PC-9 (cell line): ENCODE measurements around the gene TGFB3. TPM values are rescaled to one million over a fixed set of nuclear protein-coding genes. Genes with fewer than 3 reads are reported as not detected.

Experiments used
- Bru-seq: library from RNA; stranded (reverse); fragments of 400-500 nt; gene quantifications from one replicate; lab custom pipeline; 2021; lab: Mats Ljungman, UMichigan
- BruChase-seq, 2 experiments: library from RNA; stranded (reverse); fragments of 400-500 nt; gene quantifications; one replicate each; lab custom pipeline; 2021; lab: Mats Ljungman, UMichigan
- BruUV-seq: library from RNA; stranded (reverse); fragments of 400-500 nt; replicated peaks from 2 replicates; lab custom pipeline; 2021; lab: Mats Ljungman, UMichigan
- CTCF ChIA-PET: fragments of 300-600 bp; sonication (Branson Sonifier 250); formaldehyde crosslinking; loops from one replicate; lab custom pipeline; 2022; ENCODE audit warnings: antibody characterized with exemption; lab: Charles Lee
- POLR2A ChIA-PET: fragments of 300-600 bp; sonication (Branson Sonifier 250); formaldehyde crosslinking; loops from one replicate; lab custom pipeline; 2022; ENCODE audit warnings: antibody characterized with exemption; ENCODE audit not compliant: unreplicated experiment; lab: Charles Lee
- DNase-seq, 2 experiments: peaks; one replicate each; pipeline versions ENCODE4 v3.0.0 to v3.0.0-alpha.2; 2015 to 2022; ENCODE audit warnings: mixed read lengths in 1 of 2
- H2AFZ ChIP-seq: fragments of 200-600 bp; sonication (generic); 2 replicates; pipeline ENCODE4 v1.8.1; 2017; ENCODE audit warnings: antibody characterized with exemption
- H3F3A ChIP-seq: fragments of 200-600 bp; sonication (generic); 2 replicates; pipeline ENCODE4 v1.8.1; 2017; ENCODE audit warnings: antibody characterized with exemption, mild to moderate bottlenecking, low read depth; ENCODE audit not compliant: insufficient read depth
- H3K27ac ChIP-seq: fragments of 200-600 bp; sonication (generic); 2 replicates; pipeline ENCODE4 v1.6.1; 2016; ENCODE audit warnings: mixed run types
- H3K27me3 ChIP-seq: fragments of 200-600 bp; sonication (generic); 2 replicates; pipeline ENCODE4 v1.6.1; 2016; ENCODE audit warnings: low read depth, mixed run types; ENCODE audit not compliant: insufficient read depth
- H3K36me3 ChIP-seq: fragments of 200-600 bp; sonication (generic); 2 replicates; pipeline ENCODE4 v1.6.1; 2016; ENCODE audit warnings: low read depth, mixed run types
- H3K4me1 ChIP-seq: fragments of 200-600 bp; sonication (generic); replicated peaks from 2 replicates; pipeline ENCODE4 v1.6.1; 2016; ENCODE audit warnings: mixed run types; ENCODE audit not compliant: insufficient read depth
- H3K4me2 ChIP-seq: fragments of 200-600 bp; sonication (generic); 2 replicates; pipeline ENCODE4 v1.6.1; 2017; ENCODE audit warnings: mixed run types
- H3K4me3 ChIP-seq: fragments of 200-600 bp; sonication (generic); 2 replicates; pipeline ENCODE4 v1.6.1; 2016; ENCODE audit warnings: mixed run types
- H3K79me2 ChIP-seq: fragments of 200-600 bp; sonication (generic); 2 replicates; pipeline ENCODE4 v1.6.1; 2017; ENCODE audit warnings: low read depth, mixed run types
- H3K9me2 ChIP-seq: fragments of 200-600 bp; sonication (generic); 2 replicates; pipeline ENCODE4 v1.8.1; 2017; ENCODE audit warnings: mild to moderate bottlenecking; ENCODE audit not compliant: insufficient read depth
- H3K9me3 ChIP-seq: fragments of 200-600 bp; sonication (generic); 2 replicates; pipeline ENCODE4 v1.8.1; 2016; ENCODE audit warnings: low read depth; ENCODE audit not compliant: insufficient read depth
- H4K20me1 ChIP-seq: fragments of 200-600 bp; sonication (generic); 2 replicates; pipeline ENCODE4 v1.8.1; 2017; ENCODE audit not compliant: insufficient read depth
- EZH2 ChIP-seq: fragments of 200-600 bp; sonication (generic); IDR thresholded peaks from 2 replicates; pipeline ENCODE4 v1.8.0; 2017; ENCODE audit warnings: antibody characterized with exemption, low read depth
- intact Hi-C: fragments of 100-400 bp; cut with micrococcal nuclease; formaldehyde crosslinking; loops from one replicate; pipeline ENCODE4 v1.10.0; 2022; ENCODE audit not compliant: unreplicated experiment
- long read RNA-seq: library from polyadenylated mRNA; stranded (forward); transcript quantifications from one replicate; pipeline ENCODE4 v2.0.0, GENCODE V29; 2022
- total RNA-seq: library from RNA; stranded (reverse); gene quantifications from 2 replicates; pipeline ENCODE4 v1.2.3, GENCODE V29; 2021
- TF ChIP-seq, protein P1 (sequence below): fragments of 200-600 bp; sonication (generic); conservative IDR thresholded peaks from 2 replicates; pipeline ENCODE4 v1.6.1; 2017; ENCODE audit warnings: mixed run types, antibody characterized with exemption, mild to moderate bottlenecking, moderate library complexity

TGFB3 gene
- total RNA-seq (2.8 and 7.0 TPM in 2 replicates), Bru-seq, nascent RNA (percentile 31 among the genes with signal in this experiment), BruChase-seq, experiment 1, labeled RNA remaining after a 2-hour chase (percentile 42 among the genes with signal in this experiment), BruChase-seq, experiment 2, labeled RNA remaining after a 6-hour chase (percentile 38 among the genes with signal in this experiment)
- long read RNA-seq, partial matches to known transcripts: 0 of 2 reads
- long read RNA-seq, other reads (novel, unspliced or antisense): 1 of 2 reads

DNA sequence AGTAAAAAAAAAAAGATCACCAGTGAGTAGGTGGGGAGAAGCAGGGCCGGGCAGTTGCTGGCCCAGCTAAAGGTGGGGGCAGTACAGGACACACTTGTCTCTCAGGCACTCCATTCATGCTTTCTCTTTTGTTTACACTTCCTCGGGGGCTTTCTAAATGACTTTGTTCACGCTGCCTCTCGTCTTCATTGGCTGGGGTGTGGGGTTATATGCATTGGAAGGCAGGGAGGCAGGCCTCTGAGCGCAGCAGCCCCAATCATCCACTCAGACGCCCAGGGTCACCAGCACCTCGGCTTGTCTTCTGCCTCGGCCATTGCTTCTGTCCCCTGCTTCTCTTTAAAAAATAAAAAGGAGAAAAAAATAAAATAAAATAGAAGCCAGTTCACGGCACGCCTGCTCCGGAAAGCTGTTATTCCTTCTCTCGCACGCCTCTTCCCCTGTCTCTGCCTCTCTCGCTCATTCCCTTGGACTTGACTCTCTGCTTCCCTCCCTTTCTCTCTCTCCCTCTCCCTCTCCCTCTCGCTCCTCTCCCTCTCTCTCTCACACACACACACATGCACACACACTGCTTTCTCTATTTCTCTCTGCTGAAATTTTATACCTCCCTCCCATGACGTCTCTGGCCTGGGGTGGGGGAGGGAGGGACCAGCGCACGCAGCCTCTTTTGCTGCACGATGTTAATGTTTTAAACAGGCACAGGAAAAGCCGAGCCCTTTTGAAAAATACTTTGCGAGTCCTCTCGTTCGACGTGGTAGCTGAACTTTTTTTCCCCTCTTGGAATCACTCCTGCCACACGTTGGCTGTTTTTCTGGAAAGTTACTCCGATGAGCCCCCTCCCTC is at the start of gene TGFB3:
TGFB3 (minus strand) TSS at position 570 of the 840 bp plus-strand sequence. CDS start 1,102 bp downstream, outside the sequence.
- Histone ChIP-seq H3F3A (peaks cover 12% of the 10 kb centered on the region), H3K36me3 (no peaks in the 10 kb centered on the region), H3K4me3 (peak within 1 kb of the TSS; percentile 85), H3K4me2 (peak within 1 kb of the TSS; percentile 87), H3K27me3 (no peaks in the 10 kb centered on the region), H3K9me3 (no peaks in the 10 kb centered on the region), H4K20me1 (no peaks in the 10 kb centered on the region; the same call in 1 of the 2 replicates), H3K79me2 (peaks cover 9% of the 10 kb centered on the region), H3K9me2 (no peaks in the 10 kb centered on the region), H3K4me1 (peaks cover 37% of the 10 kb centered on the region), H2AFZ (peak within 1 kb of the TSS; percentile 94), H3K27ac (no peak within 1 kb of the TSS)
- TSS peak; percentile 77 for BruUV-seq
- DNase-seq: peak; percentile 72 to 77
- TF ChIP-seq, protein P1, sequence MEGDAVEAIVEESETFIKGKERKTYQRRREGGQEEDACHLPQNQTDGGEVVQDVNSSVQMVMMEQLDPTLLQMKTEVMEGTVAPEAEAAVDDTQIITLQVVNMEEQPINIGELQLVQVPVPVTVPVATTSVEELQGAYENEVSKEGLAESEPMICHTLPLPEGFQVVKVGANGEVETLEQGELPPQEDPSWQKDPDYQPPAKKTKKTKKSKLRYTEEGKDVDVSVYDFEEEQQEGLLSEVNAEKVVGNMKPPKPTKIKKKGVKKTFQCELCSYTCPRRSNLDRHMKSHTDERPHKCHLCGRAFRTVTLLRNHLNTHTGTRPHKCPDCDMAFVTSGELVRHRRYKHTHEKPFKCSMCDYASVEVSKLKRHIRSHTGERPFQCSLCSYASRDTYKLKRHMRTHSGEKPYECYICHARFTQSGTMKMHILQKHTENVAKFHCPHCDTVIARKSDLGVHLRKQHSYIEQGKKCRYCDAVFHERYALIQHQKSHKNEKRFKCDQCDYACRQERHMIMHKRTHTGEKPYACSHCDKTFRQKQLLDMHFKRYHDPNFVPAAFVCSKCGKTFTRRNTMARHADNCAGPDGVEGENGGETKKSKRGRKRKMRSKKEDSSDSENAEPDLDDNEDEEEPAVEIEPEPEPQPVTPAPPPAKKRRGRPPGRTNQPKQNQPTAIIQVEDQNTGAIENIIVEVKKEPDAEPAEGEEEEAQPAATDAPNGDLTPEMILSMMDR: no peak
- no peak for TF ChIP-seq EZH2
- ChIA-PET CTCF (interaction anchor here (0.6 to 3.3 kb wide), 16 partner anchors 70 to 510 kb away, joined by 3 to 82 read pairs (median 6); partner anchors contain the start of gene FLVCR2), POLR2A (interaction anchor here (0.6 to 0.7 kb wide), 3 partner anchors 272 to 446 kb away, joined by 5 to 10 read pairs (median 9); no protein-coding TSS in a partner anchor)
- intact Hi-C loops: loop anchor here (1.0 to 5.0 kb wide), 7 partner anchors 75 to 674 kb away; partner anchors contain the start of genes ERG28 and TTLL5

- no peaks in the 10 kb centered on the region for H3K9me2 ChIP-seq
- peaks cover 58% of the 10 kb centered on the region for H3K36me3 ChIP-seq
- intact Hi-C loops: no loop called here
- H3K27ac ChIP-seq: no peak overlapping the region
- TF ChIP-seq, protein P1: no peak
- TF ChIP-seq EZH2: no peak
- CTCF ChIA-PET: no interaction called here
- no peaks in the 10 kb centered on the region for H3K79me2 ChIP-seq
- H4K20me1 ChIP-seq: peaks cover 3% of the 10 kb centered on the region; the same call in 1 of the 2 replicates
- H3K9me3 ChIP-seq: peaks cover 7% of the 10 kb centered on the region
- no peak overlapping the region for H2AFZ ChIP-seq
- no peak overlapping the region for H3K4me3 ChIP-seq
- POLR2A ChIA-PET: no interaction called here
- H3F3A ChIP-seq: no peaks in the 10 kb centered on the region
- no peaks in the 10 kb centered on the region for H3K27me3 ChIP-seq
- no peaks in the 10 kb centered on the region for H3K4me1 ChIP-seq
- no peak overlapping the region for H3K4me2 ChIP-seq
- no TSS peak for BruUV-seq
- no peak for DNase-seq
Observed at GRCh38 chr14:76024211-76024907, 42.6 kb upstream of the TGFB3 start.

DNA sequence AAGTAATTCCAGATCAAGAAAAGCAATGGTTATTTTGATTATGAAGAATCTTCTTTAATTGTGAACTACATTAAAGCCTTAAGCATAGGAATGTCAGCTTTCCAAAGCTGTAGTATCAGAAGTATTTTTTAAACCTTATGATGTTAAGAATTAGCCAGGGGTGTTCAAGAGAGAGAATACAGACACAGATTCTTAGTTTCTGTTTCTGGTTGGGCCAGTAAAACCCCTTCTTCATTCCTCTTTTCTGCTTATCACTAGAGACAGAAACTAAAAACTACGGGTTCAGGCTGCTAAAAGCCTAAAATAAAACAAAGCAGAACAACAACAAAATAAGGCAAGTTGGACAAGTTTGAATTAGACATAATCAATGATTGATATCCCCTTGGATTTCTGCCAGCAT is 42.0 kb upstream of the TGFB3 start:
- Histone ChIP-seq H2AFZ (no peak overlapping the region), H4K20me1 (peaks cover 3% of the 10 kb centered on the region; the same call in 1 of the 2 replicates), H3K4me3 (no peak overlapping the region), H3K4me1 (no peaks in the 10 kb centered on the region), H3K9me3 (peaks cover 13% of the 10 kb centered on the region), H3K9me2 (no peaks in the 10 kb centered on the region), H3K4me2 (no peak overlapping the region), H3K79me2 (no peaks in the 10 kb centered on the region), H3K36me3 (peaks cover 64% of the 10 kb centered on the region), H3F3A (no peaks in the 10 kb centered on the region), H3K27me3 (no peaks in the 10 kb centered on the region), H3K27ac (no peak overlapping the region)
- intact Hi-C loops: no loop called here
- ChIA-PET CTCF (no interaction called here), POLR2A (no interaction called here)
- no peak for DNase-seq
- no peak for TF ChIP-seq EZH2
- TF ChIP-seq, protein P1: no peak
- BruUV-seq: no TSS peak
